Liver (tissue), 9 donors: ENCODE results near the gene GRAMD2B. TPM values are rescaled to one million over a fixed set of nuclear protein-coding genes. Genes with fewer than 3 reads are reported as not detected.

Experiments used
- DNase-seq: peaks from one replicate; pipeline ENCODE4 v3.0.0-alpha.2; 2017; ENCODE audit warnings: low spot score
- H3K27ac ChIP-seq, 2 donors: one replicate each; pipeline ENCODE4 v1.7.0; 2013; ENCODE audit warnings: inconsistent platforms in 2 of 2, low read length in 2 of 2, control low read depth in 1 of 2, low read depth in 1 of 2, mild to moderate bottlenecking in 1 of 2
- H3K27me3 ChIP-seq, 4 donors: one replicate each; pipeline versions ENCODE4 v1.6.1 to v1.7.0; 2013; ENCODE audit warnings: low read length in 3 of 4, inconsistent platforms in 1 of 4, mild to moderate bottlenecking in 1 of 4, moderate library complexity in 1 of 4; ENCODE audit not compliant: control insufficient read depth in 4 of 4, insufficient read depth in 4 of 4
- H3K36me3 ChIP-seq, 4 donors: one replicate each; pipeline versions ENCODE4 v1.6.1 to v1.7.0; 2013; ENCODE audit warnings: low read length in 3 of 4, mild to moderate bottlenecking in 3 of 4, low read depth in 1 of 4, moderate library complexity in 1 of 4; ENCODE audit not compliant: control insufficient read depth in 4 of 4, insufficient read depth in 3 of 4
- H3K4me1 ChIP-seq, 4 donors: one replicate each; pipeline versions ENCODE4 v1.6.1 to v1.7.0; 2013; ENCODE audit warnings: low read length in 3 of 4, mild to moderate bottlenecking in 3 of 4, moderate library complexity in 1 of 4; ENCODE audit not compliant: control insufficient read depth in 4 of 4, insufficient read depth in 4 of 4
- H3K4me3 ChIP-seq, 3 donors: one replicate each; pipeline versions ENCODE4 v1.6.1 to v1.7.0; 2013; ENCODE audit warnings: low read length in 3 of 3, control low read depth in 1 of 3, low read depth in 1 of 3, mild to moderate bottlenecking in 1 of 3
- H3K9ac ChIP-seq, 2 donors: one replicate each; pipeline ENCODE4 v1.7.0; 2013; ENCODE audit warnings: low read length in 2 of 2, mild to moderate bottlenecking in 2 of 2, moderate library complexity in 2 of 2, control low read depth in 1 of 2, low read depth in 1 of 2
- H3K9me3 ChIP-seq, 4 donors: one replicate each; pipeline versions ENCODE4 v1.6.1 to v1.7.0; 2013; ENCODE audit warnings: low read length in 3 of 4; ENCODE audit not compliant: control insufficient read depth in 4 of 4
- EGR1 ChIP-seq, 2 donors: IDR thresholded peaks; 2 replicates each; pipeline ENCODE4 v1.6.1; 2016 to 2018; ENCODE audit warnings: antibody characterized with exemption in 2 of 2, low read depth in 2 of 2
- FOXA1 ChIP-seq: IDR thresholded peaks from 2 replicates; pipeline ENCODE4 v1.6.1; 2016; ENCODE audit warnings: antibody characterized with exemption
- FOXA2 ChIP-seq: IDR thresholded peaks from 2 replicates; pipeline ENCODE4 v1.6.1; 2016; ENCODE audit warnings: antibody characterized with exemption
- GABPA ChIP-seq, 2 donors: IDR thresholded peaks in 1 of 2; conservative IDR thresholded peaks in 1 of 2; 2 replicates each; pipeline ENCODE4 v1.6.1; 2016; ENCODE audit warnings: antibody characterized with exemption in 2 of 2, mild to moderate bottlenecking in 1 of 2, moderate library complexity in 1 of 2
- HNF4A ChIP-seq, 2 donors: conservative IDR thresholded peaks; 2 replicates each; pipeline ENCODE4 v1.6.1; 2016; ENCODE audit warnings: antibody characterized with exemption in 2 of 2, mild to moderate bottlenecking in 2 of 2
- HNF4G ChIP-seq: IDR thresholded peaks from 2 replicates; pipeline ENCODE4 v1.6.1; 2016; ENCODE audit warnings: antibody characterized with exemption
- JUND ChIP-seq, 2 donors: IDR thresholded peaks; 2 replicates each; pipeline ENCODE4 v1.6.1; 2016; ENCODE audit warnings: antibody characterized with exemption in 2 of 2
- MAX ChIP-seq: IDR thresholded peaks from 2 replicates; pipeline ENCODE4 v1.6.1; 2016; ENCODE audit warnings: antibody characterized with exemption
- NR2F2 ChIP-seq: IDR thresholded peaks from 2 replicates; pipeline ENCODE4 v1.6.1; 2016; ENCODE audit warnings: antibody characterized with exemption
- RAD21 ChIP-seq, 2 donors: IDR thresholded peaks; 2 replicates each; pipeline ENCODE4 v1.6.1; 2016; ENCODE audit warnings: antibody characterized with exemption in 2 of 2, mild to moderate bottlenecking in 2 of 2
- REST ChIP-seq: IDR thresholded peaks from 2 replicates; pipeline ENCODE4 v1.6.1; 2016; ENCODE audit warnings: antibody characterized with exemption, mild to moderate bottlenecking
- RXRA ChIP-seq, 2 donors: IDR thresholded peaks; 2 replicates each; pipeline ENCODE4 v1.6.1; 2017 to 2018; ENCODE audit warnings: antibody characterized with exemption in 2 of 2, mild to moderate bottlenecking in 1 of 2
- SP1 ChIP-seq: IDR thresholded peaks from 2 replicates; pipeline ENCODE4 v1.6.1; 2018; ENCODE audit warnings: antibody characterized with exemption, mild to moderate bottlenecking
- TAF1 ChIP-seq: conservative IDR thresholded peaks from 2 replicates; pipeline ENCODE4 v1.6.1; 2016; ENCODE audit warnings: antibody characterized with exemption, mild to moderate bottlenecking
- WGBS: extraction: QIAGEN DNeasy Blood & Tissue Kit; methylation state at CpG from one replicate; pipeline ENCODE4 v1.1.7; 2013; 5-methylcytosine and 5-hydroxymethylcytosine counted together
- polyA plus RNA-seq, 2 donors: library from polyadenylated mRNA; stranded (reverse) in 1 of 2; unstranded in 1 of 2; fragments of 200-250 nt in 1 of 2; fragments of >200 nt in 1 of 2; fragmentation: Nextera tagmentation in 1 of 2; extraction: Ambion mirVana in 1 of 2; gene quantifications; one replicate each; pipeline versions ENCODE4 v1.2.1 to v1.2.3, GENCODE V29; 2013 to 2015
- total RNA-seq, 2 donors: library from RNA; depleted of rRNA; stranded (reverse); fragments of >200 nt; gene quantifications; one replicate each; pipeline ENCODE4 v1.2.3, GENCODE V29; 2014
- TF ChIP-seq, protein P1 (sequence below): fragments of 150-350 bp; IDR thresholded peaks from 2 replicates; pipeline ENCODE4 v1.5.1; 2017; ENCODE audit warnings: improper control_type of control experiment, low read depth, low read length; ENCODE audit not compliant: missing input control
- TF ChIP-seq, protein P2 (sequence below): IDR thresholded peaks from 2 replicates; pipeline ENCODE4 v1.6.1; 2016; ENCODE audit warnings: antibody characterized with exemption
- TF ChIP-seq, protein P3 (sequence below): IDR thresholded peaks from 2 replicates; pipeline ENCODE4 v1.6.1; 2016; ENCODE audit warnings: antibody characterized with exemption
- donor health status: healthy.
- donor health status: healthy.
- donor health status: healthy.
- donor health status: healthy.
- donor health status: healthy.

The GRAMD2B gene
- total and polyA plus RNA-seq, 4 donors = 6.5 to 24.1 (median 13.5) TPM

DNA sequence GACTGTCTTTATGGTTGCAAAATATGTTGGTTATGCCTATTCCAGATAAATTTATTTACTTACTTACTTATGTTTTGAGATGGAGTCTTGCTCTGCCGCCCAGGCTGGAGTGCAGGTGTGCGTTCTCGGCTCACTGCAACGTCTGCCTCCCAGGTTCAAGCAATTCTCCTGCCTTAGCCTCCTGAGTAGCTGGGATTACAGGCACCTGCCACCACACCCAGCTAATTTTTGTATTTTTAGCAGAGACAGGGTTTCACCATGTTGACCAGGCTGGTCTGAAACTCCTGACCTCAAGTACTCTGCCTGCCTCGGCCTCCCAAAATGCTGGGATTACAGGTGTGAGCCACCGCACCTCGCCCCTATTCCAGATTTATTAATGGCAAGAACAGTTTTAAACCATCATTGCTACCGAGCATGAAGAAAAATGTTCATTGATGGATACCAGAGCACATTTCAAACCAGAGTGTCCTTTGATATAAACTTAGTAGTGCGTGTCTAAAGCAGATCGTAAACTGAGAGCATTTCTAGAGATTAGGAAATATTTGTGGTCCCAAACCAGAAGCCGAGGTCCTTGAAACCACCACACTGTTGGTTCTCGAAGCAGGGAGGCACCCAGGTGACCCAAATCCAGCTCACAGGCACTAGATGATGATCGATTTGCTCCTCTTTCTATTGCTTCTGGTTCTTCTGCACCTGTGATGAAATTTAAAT, 85.2 kb downstream of the GRAMD2B start:
- Histone ChIP-seq H3K4me1 (peaks cover 0 to 9% (median 5%) of the 10 kb centered on the region in 4 donors), H3K27me3 (no peaks in the 10 kb centered on the region), H3K36me3 (no peaks in the 10 kb centered on the region), H3K9ac (no peak overlapping the region), H3K4me3 (no peak overlapping the region), H3K9me3 (no peaks in the 10 kb centered on the region), H3K27ac (no peak overlapping the region)
- TF ChIP-seq, protein P1, sequence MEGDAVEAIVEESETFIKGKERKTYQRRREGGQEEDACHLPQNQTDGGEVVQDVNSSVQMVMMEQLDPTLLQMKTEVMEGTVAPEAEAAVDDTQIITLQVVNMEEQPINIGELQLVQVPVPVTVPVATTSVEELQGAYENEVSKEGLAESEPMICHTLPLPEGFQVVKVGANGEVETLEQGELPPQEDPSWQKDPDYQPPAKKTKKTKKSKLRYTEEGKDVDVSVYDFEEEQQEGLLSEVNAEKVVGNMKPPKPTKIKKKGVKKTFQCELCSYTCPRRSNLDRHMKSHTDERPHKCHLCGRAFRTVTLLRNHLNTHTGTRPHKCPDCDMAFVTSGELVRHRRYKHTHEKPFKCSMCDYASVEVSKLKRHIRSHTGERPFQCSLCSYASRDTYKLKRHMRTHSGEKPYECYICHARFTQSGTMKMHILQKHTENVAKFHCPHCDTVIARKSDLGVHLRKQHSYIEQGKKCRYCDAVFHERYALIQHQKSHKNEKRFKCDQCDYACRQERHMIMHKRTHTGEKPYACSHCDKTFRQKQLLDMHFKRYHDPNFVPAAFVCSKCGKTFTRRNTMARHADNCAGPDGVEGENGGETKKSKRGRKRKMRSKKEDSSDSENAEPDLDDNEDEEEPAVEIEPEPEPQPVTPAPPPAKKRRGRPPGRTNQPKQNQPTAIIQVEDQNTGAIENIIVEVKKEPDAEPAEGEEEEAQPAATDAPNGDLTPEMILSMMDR = no peak
- no peak for TF ChIP-seq GABPA (IDR thresholded peaks at IDR 0.05 in 1 of 2, conservative IDR thresholded peaks at IDR 0.05 in 1 of 2)
- no peak for TF ChIP-seq HNF4G
- TF ChIP-seq RAD21 (IDR thresholded peaks at IDR 0.05) = no peak
- no peak for TF ChIP-seq TAF1
- TF ChIP-seq MAX = no peak
- TF ChIP-seq REST = no peak
- no peak for TF ChIP-seq JUND (IDR thresholded peaks at IDR 0.05)
- TF ChIP-seq EGR1 (IDR thresholded peaks at IDR 0.05; ENCODE audit: low read depth in 2 of 2) = no peak
- TF ChIP-seq RXRA (IDR thresholded peaks at IDR 0.05) = no peak
- no peak for TF ChIP-seq FOXA1
- no peak for TF ChIP-seq HNF4A (conservative IDR thresholded peaks at IDR 0.05)
- no peak for TF ChIP-seq FOXA2
- TF ChIP-seq, protein P2, sequence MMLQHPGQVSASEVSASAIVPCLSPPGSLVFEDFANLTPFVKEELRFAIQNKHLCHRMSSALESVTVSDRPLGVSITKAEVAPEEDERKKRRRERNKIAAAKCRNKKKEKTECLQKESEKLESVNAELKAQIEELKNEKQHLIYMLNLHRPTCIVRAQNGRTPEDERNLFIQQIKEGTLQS = no peak
- no peak for TF ChIP-seq SP1
- no peak for TF ChIP-seq NR2F2
- TF ChIP-seq, protein P3, sequence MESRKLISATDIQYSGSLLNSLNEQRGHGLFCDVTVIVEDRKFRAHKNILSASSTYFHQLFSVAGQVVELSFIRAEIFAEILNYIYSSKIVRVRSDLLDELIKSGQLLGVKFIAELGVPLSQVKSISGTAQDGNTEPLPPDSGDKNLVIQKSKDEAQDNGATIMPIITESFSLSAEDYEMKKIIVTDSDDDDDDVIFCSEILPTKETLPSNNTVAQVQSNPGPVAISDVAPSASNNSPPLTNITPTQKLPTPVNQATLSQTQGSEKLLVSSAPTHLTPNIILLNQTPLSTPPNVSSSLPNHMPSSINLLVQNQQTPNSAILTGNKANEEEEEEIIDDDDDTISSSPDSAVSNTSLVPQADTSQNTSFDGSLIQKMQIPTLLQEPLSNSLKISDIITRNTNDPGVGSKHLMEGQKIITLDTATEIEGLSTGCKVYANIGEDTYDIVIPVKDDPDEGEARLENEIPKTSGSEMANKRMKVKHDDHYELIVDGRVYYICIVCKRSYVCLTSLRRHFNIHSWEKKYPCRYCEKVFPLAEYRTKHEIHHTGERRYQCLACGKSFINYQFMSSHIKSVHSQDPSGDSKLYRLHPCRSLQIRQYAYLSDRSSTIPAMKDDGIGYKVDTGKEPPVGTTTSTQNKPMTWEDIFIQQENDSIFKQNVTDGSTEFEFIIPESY = no peak
- no peak for DNase-seq
- 88% methylated on average over 13 of the region's 13 CpGs for WGBS
